Transverse colon (tissue), 3 donors: ENCODE data around the gene PUDP.

ENCODE experiments used
- EP300 ChIP-seq: sonication (generic); formaldehyde crosslinking; IDR thresholded peaks from one replicate; pipeline ENCODE4 v1.6.1; 2017; ENCODE audit warnings: antibody characterized with exemption, low read depth
- POLR2AphosphoS5 ChIP-seq, 3 donors: sonication (generic); formaldehyde crosslinking; IDR thresholded peaks; one replicate each; pipeline ENCODE4 v1.6.1; 2016; ENCODE audit warnings: antibody characterized with exemption in 3 of 3

GRCh38 chrX:7092543-7092942, 55.4 kb downstream of the PUDP start:
- TF ChIP-seq EP300 (no peak), POLR2AphosphoS5 (IDR thresholded peaks at IDR 0.05) (no peak)
